ENCODE measurements around the gene PLCB1. TPM values are rescaled to one million over a fixed set of nuclear protein-coding genes. Genes with fewer than 3 reads are reported as not detected.

PLCB1 gene
- total and polyA plus RNA-seq, 2 of the 4 experiments (the other 2 are of a cell fraction), result 5.6 to 16.1 TPM

DNA sequence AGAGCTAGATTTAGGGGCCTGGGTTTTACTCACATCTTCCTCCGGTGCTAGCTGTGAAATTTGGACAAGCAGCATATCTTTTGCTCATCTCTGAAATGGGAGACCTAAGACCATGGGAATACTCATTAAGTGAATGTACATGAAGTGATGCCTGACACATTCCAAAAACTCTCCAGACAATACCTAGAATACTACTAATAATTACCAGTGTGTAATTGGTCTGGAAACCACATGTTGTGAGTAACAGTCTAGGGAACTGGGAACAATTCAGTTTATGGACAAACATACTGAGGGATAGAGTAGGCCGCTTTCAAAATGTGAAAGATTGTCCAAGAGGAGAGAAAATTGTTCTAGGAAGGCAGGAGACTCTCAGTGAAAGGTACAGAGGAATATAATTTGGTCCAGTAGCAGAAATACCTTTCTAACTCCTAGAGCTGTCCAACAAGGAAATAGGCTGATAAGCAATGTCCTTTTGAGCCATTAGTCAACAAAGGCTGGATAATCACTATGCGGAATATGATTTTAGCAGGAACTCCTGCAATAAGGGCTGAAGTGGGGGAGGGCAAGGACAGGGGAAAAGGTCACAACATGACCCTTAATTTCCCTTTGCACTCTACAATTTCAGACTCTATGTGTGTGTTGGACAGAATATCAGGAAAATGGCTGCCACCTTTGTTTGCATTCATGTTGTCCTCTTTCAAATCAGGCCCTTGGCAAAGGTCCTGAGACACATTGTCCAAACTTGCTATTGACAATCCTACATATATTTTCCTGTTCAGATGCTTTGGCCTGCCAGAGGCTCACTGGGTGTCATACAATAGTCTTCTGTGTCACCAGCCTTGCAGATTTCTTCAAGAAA lies 315.4 kb downstream of the PLCB1 start:
- ChIA-PET CTCF (interaction anchor here (1.0 kb wide), 1 partner anchor 35 kb away, joined by 3 read pairs; no protein-coding TSS in a partner anchor), POLR2A (ENCODE audit: unreplicated experiment) (no interaction called here)
- in situ Hi-C loops (cut with MboI; ENCODE audit: low sequenced_read_pairs), result no loop called here

More for the DNA sequence above, 315.4 kb downstream of the PLCB1 start:
- Histone ChIP-seq H3K4ac (ENCODE audit: low read depth, low read length) (no peak overlapping the region), H3K9me1 (ENCODE audit: insufficient read depth, low read length) (no peaks in the 10 kb centered on the region; the same call in 1 of the 2 replicates), H3K56ac (ENCODE audit: extremely low read depth, insufficient read depth, low read length) (no peak overlapping the region), H3K4me1 (ENCODE audit: control insufficient read depth, insufficient read depth, low read length) (no peaks in the 10 kb centered on the region), H3K9ac (ENCODE audit: low read depth, low read length) (no peak overlapping the region), H3K79me1 (ENCODE audit: low read depth in 1 of 2, low read length in 2 of 2) (peaks cover 0 to 3% of the 10 kb centered on the region in 2 experiments; a peak in 1 of 4 replicates), H3K18ac (ENCODE audit: low read depth, low read length) (no peak overlapping the region), H2BK20ac (ENCODE audit: low read depth, low read length) (no peak overlapping the region), H3K23ac (ENCODE audit: low read depth, low read length) (no peak overlapping the region), H2BK5ac (ENCODE audit: low read depth, low read length, poor library complexity, severe bottlenecking) (no peak overlapping the region), H2BK120ac (ENCODE audit: low read depth, low read length) (no peak overlapping the region), H3K4me3 (ENCODE audit: insufficient read depth, low read depth, low read length) (no peak overlapping the region), H3K9me3 (ENCODE audit: control insufficient read depth, insufficient read depth, low read length) (no peaks in the 10 kb centered on the region), H2AK9ac (replicated peaks; ENCODE audit: low read depth, low read length, poor library complexity) (no peak overlapping the region), H4K91ac (ENCODE audit: insufficient read depth, low read depth, low read length) (no peak overlapping the region), H2AK5ac (ENCODE audit: low read depth, low read length) (no peak overlapping the region), H3K36me3 (ENCODE audit: control insufficient read depth, insufficient read depth, low read length) (no peaks in the 10 kb centered on the region), H3K27me3 (ENCODE audit: control insufficient read depth, insufficient read depth, low read length) (no peaks in the 10 kb centered on the region), H4K20me1 (ENCODE audit: insufficient read depth, low read length) (no peaks in the 10 kb centered on the region), H3K27ac (ENCODE audit: insufficient read depth, low read length) (no peak overlapping the region), H2AFZ (replicated peaks; ENCODE audit: low read length, poor library complexity) (no peak overlapping the region), H4K8ac (ENCODE audit: low read depth in 2 of 2, low read length in 2 of 2) (no peak overlapping the region), H2BK15ac (ENCODE audit: low read depth, low read length) (no peak overlapping the region), H4K5ac (ENCODE audit: low read depth, low read length) (no peak overlapping the region), H3K14ac (replicated peaks; ENCODE audit: low read depth, low read length) (no peak overlapping the region), H3K4me2 (ENCODE audit: low read depth, low read length) (no peak overlapping the region)
- no peak for ATAC-seq (ENCODE audit: low read depth)
- BruUV-seq (replicated peaks), result no TSS peak
- TF ChIP-seq CEBPB (IDR thresholded peaks at IDR 0.05; ENCODE audit: low read depth, low read length), result no peak
- TF ChIP-seq CHD1 (IDR thresholded peaks at IDR 0.05; ENCODE audit: low read depth, low read length), result no peak
- TF ChIP-seq MAZ (IDR thresholded peaks at IDR 0.05; ENCODE audit: borderline replicate concordance, low read depth, low read length), result no peak
- TF ChIP-seq, protein P1, sequence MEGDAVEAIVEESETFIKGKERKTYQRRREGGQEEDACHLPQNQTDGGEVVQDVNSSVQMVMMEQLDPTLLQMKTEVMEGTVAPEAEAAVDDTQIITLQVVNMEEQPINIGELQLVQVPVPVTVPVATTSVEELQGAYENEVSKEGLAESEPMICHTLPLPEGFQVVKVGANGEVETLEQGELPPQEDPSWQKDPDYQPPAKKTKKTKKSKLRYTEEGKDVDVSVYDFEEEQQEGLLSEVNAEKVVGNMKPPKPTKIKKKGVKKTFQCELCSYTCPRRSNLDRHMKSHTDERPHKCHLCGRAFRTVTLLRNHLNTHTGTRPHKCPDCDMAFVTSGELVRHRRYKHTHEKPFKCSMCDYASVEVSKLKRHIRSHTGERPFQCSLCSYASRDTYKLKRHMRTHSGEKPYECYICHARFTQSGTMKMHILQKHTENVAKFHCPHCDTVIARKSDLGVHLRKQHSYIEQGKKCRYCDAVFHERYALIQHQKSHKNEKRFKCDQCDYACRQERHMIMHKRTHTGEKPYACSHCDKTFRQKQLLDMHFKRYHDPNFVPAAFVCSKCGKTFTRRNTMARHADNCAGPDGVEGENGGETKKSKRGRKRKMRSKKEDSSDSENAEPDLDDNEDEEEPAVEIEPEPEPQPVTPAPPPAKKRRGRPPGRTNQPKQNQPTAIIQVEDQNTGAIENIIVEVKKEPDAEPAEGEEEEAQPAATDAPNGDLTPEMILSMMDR (conservative IDR thresholded peaks at IDR 0.05; ENCODE audit: low read depth, low read length), result no peak
- TF ChIP-seq NFE2L2 (IDR thresholded peaks at IDR 0.05; ENCODE audit: low read depth, low read length), result no peak
- no peak for TF ChIP-seq MXI1 (IDR thresholded peaks at IDR 0.05; ENCODE audit: borderline replicate concordance, low read depth, low read length)
- TF ChIP-seq SMC3 (IDR thresholded peaks at IDR 0.05; ENCODE audit: low read depth, low read length), result no peak
- no peak for TF ChIP-seq MAFK (IDR thresholded peaks at IDR 0.05; ENCODE audit: low read depth, low read length)
- no peak for TF ChIP-seq BHLHE40 (IDR thresholded peaks at IDR 0.05; ENCODE audit: low read depth, low read length)
- TF ChIP-seq FOS (IDR thresholded peaks at IDR 0.05; ENCODE audit: low read depth, low read length), result no peak
- TF ChIP-seq ELK1 (IDR thresholded peaks at IDR 0.05; ENCODE audit: borderline replicate concordance, low read depth, low read length), result no peak
- TF ChIP-seq POLR2A (IDR thresholded peaks at IDR 0.05; ENCODE audit: low read depth, low read length), result no peak
- TF ChIP-seq RAD21 (IDR thresholded peaks at IDR 0.05; ENCODE audit: low read length), result no peak
- WGBS, 2 experiments (ENCODE audit: extremely low coverage in 2 of 2, insufficient read length in 1 of 2), result no CpG with 5 or more reads among the region's 3 CpGs
- no peak for DNase-seq
- intact Hi-C loops (cut with micrococcal nuclease), result no loop called here
- dilution Hi-C loops (cut with HindIII; ENCODE audit: low sequenced_read_pairs, unreplicated experiment), result no loop called here
